HAP-1 (cell line): ENCODE results near the gene PLCG1.

Experiments used
- DNase-seq, 2 experiments: peaks; one replicate each; pipeline ENCODE4 v3.0.0-alpha.2; 2016 to 2020; ENCODE audit warnings: low spot score in 2 of 2
- H3K27me3 ChIP-seq: fragments of 250-450 bp; sonication (Bioruptor Pico); 2 replicates; pipeline ENCODE4 v1.5.1; 2020; ENCODE audit warnings: low read depth, mild to moderate bottlenecking, moderate library complexity
- H3K36me3 ChIP-seq: fragments of 250-450 bp; sonication (Bioruptor Pico); replicated peaks from 2 replicates; pipeline ENCODE4 v1.5.1; 2020; ENCODE audit warnings: mild to moderate bottlenecking
- H3K4me1 ChIP-seq: fragments of 250-450 bp; sonication (Bioruptor Pico); 2 replicates; pipeline ENCODE4 v1.5.1; 2020; ENCODE audit warnings: mild to moderate bottlenecking
- H3K4me3 ChIP-seq: fragments of 250-450 bp; sonication (Bioruptor Pico); 2 replicates; pipeline ENCODE4 v1.5.1; 2020; ENCODE audit warnings: mild to moderate bottlenecking, moderate library complexity
- H3K9me3 ChIP-seq: fragments of 250-450 bp; sonication (Bioruptor Pico); 2 replicates; pipeline ENCODE4 v1.5.1; 2020; ENCODE audit warnings: mild to moderate bottlenecking, moderate library complexity
- in situ Hi-C: fragments of 300-500 bp; cut with MboI; formaldehyde crosslinking; loops from 3 replicates; pipeline ENCODE4 v1.14.3; 2020; ENCODE audit warnings: low sequenced_read_pairs, inconsistent platforms, mixed read lengths

The PLCG1 gene

GRCh38 chr20:41222296-41222695, 85.0 kb downstream of the PLCG1 start:
- H3K27me3 ChIP-seq: no peaks in the 10 kb centered on the region
- H3K4me3 ChIP-seq: no peak overlapping the region
- H3K36me3 ChIP-seq: no peaks in the 10 kb centered on the region
- in situ Hi-C loops: no loop called here
- no peaks in the 10 kb centered on the region for H3K4me1 ChIP-seq
- no peaks in the 10 kb centered on the region for H3K9me3 ChIP-seq
- DNase-seq: no peak

GRCh38 chr20:41222703-41223102, 85.4 kb downstream of the PLCG1 start:
- no peak overlapping the region for H3K4me3 ChIP-seq
- H3K9me3 ChIP-seq: no peaks in the 10 kb centered on the region
- DNase-seq: no peak
- H3K4me1 ChIP-seq: no peaks in the 10 kb centered on the region
- H3K36me3 ChIP-seq: no peaks in the 10 kb centered on the region
- in situ Hi-C loops: no loop called here
- H3K27me3 ChIP-seq: no peaks in the 10 kb centered on the region

GRCh38 chr20:41223112-41223511, 85.8 kb downstream of the PLCG1 start:
- Histone ChIP-seq H3K36me3 (no peaks in the 10 kb centered on the region), H3K27me3 (no peaks in the 10 kb centered on the region), H3K9me3 (no peaks in the 10 kb centered on the region), H3K4me1 (no peaks in the 10 kb centered on the region), H3K4me3 (no peak overlapping the region)
- in situ Hi-C loops: no loop called here
- no peak for DNase-seq

- no peaks in the 10 kb centered on the region for H3K4me1 ChIP-seq
- H3K9me3 ChIP-seq: no peaks in the 10 kb centered on the region
- no peak overlapping the region for H3K4me3 ChIP-seq
- no peak for DNase-seq
- H3K27me3 ChIP-seq: no peaks in the 10 kb centered on the region
- in situ Hi-C loops: no loop called here
- H3K36me3 ChIP-seq: no peaks in the 10 kb centered on the region
Observed at GRCh38 chr20:41224281-41224680, 86.9 kb downstream of the PLCG1 start.

GRCh38 chr20:41225091-41225490, 87.7 kb downstream of the PLCG1 start:
- in situ Hi-C loops: no loop called here
- H3K36me3 ChIP-seq: no peaks in the 10 kb centered on the region

GRCh38 chr20:41226426-41226825, 89.1 kb downstream of the PLCG1 start:
- in situ Hi-C loops: no loop called here
- DNase-seq: no peak

More at GRCh38 chr20:41225091-41225490, 87.7 kb downstream of the PLCG1 start:
- no peaks in the 10 kb centered on the region for H3K4me1 ChIP-seq
- no peaks in the 10 kb centered on the region for H3K27me3 ChIP-seq
- no peak overlapping the region for H3K4me3 ChIP-seq
- H3K9me3 ChIP-seq: no peaks in the 10 kb centered on the region
- no peak for DNase-seq

More at GRCh38 chr20:41226426-41226825, 89.1 kb downstream of the PLCG1 start:
- H3K4me1 ChIP-seq: no peaks in the 10 kb centered on the region
- no peaks in the 10 kb centered on the region for H3K27me3 ChIP-seq
- no peaks in the 10 kb centered on the region for H3K9me3 ChIP-seq
- no peaks in the 10 kb centered on the region for H3K36me3 ChIP-seq
- H3K4me3 ChIP-seq: no peak overlapping the region
